Activated CD8-positive, alpha-beta memory T cell treated with anti-CD3 and anti-CD28 coated beads for 24 hours (primary cell): ENCODE data around the gene FANCL.
"Not testable (repeated sequence)": the region's sequence is repeated elsewhere in the genome, so short reads cannot be mapped to it uniquely, and the experiment has no call there.

Experiments
- DNase-seq: peaks from one replicate; pipeline ENCODE4 v3.0.0-alpha.2; 2020

FANCL gene

GRCh38 chr2:58204195-58204959 lies 36.7 kb downstream of the FANCL start:
- no peak for DNase-seq

GRCh38 chr2:58203018-58203417 lies 38.1 kb downstream of the FANCL start:
- DNase-seq = no peak

- DNase-seq = no peak
Measured at GRCh38 chr2:58202404-58202803, 38.7 kb downstream of the FANCL start.

- DNase-seq = no peak
Measured at GRCh38 chr2:58197894-58198293, 43.2 kb downstream of the FANCL start.

- DNase-seq = no peak
Measured at GRCh38 chr2:58195662-58196061, 45.5 kb downstream of the FANCL start.

- no peak for DNase-seq
Measured at GRCh38 chr2:58194458-58194857, 46.7 kb downstream of the FANCL start.

- DNase-seq = not testable (repeated sequence)
Measured at GRCh38 chr2:58187022-58187421, 54.1 kb downstream of the FANCL start.

- no peak for DNase-seq
Measured at GRCh38 chr2:58186501-58186900, 54.6 kb downstream of the FANCL start.

- DNase-seq = no peak
Measured at GRCh38 chr2:58182527-58182926, 58.6 kb downstream of the FANCL start.

GRCh38 chr2:58180635-58181034 lies 60.5 kb downstream of the FANCL start:
- DNase-seq = no peak

- DNase-seq = not testable (repeated sequence)
Measured at GRCh38 chr2:58180175-58180574, 61.0 kb downstream of the FANCL start.

GRCh38 chr2:58177187-58177586 lies 63.9 kb downstream of the FANCL start:
- not testable (repeated sequence) for DNase-seq

- not testable (repeated sequence) for DNase-seq
Measured at GRCh38 chr2:58171831-58172230, 69.3 kb downstream of the FANCL start.

GRCh38 chr2:58170334-58170933 lies 70.7 kb downstream of the FANCL start:
- DNase-seq = not testable (repeated sequence)

GRCh38 chr2:58169845-58170244 lies 71.3 kb downstream of the FANCL start:
- DNase-seq = not testable (repeated sequence)

GRCh38 chr2:58168130-58168529 lies 73.0 kb downstream of the FANCL start:
- not testable (repeated sequence) for DNase-seq

GRCh38 chr2:58163913-58164312 lies 77.2 kb downstream of the FANCL start:
- no peak for DNase-seq

- no peak for DNase-seq
Measured at GRCh38 chr2:58158481-58158880, 82.6 kb downstream of the FANCL start.

- no peak for DNase-seq
Measured at GRCh38 chr2:58157754-58158153, 83.4 kb downstream of the FANCL start.

- no peak for DNase-seq
Measured at GRCh38 chr2:58156780-58157179, 84.3 kb downstream of the FANCL start.

GRCh38 chr2:58155160-58155778 lies 85.9 kb downstream of the FANCL start:
- no peak for DNase-seq

- DNase-seq = no peak
Measured at GRCh38 chr2:58146707-58147106, 94.4 kb downstream of the FANCL start.

- DNase-seq = not testable (repeated sequence)
Measured at GRCh38 chr2:58145769-58146168, 95.4 kb downstream of the FANCL start.

GRCh38 chr2:58140508-58141072 lies 100.5 kb downstream of the FANCL start:
- no peak for DNase-seq
